NCI-H1417 treated with DMSO at 0.1 percent for 48 hours (cell line): ENCODE data around the gene SLC10A7.

Source experiments
- DNase-seq: peaks from one replicate; lab custom pipeline; 2025; lab: John Stamatoyannopoulos, UW

Gene SLC10A7

DNA sequence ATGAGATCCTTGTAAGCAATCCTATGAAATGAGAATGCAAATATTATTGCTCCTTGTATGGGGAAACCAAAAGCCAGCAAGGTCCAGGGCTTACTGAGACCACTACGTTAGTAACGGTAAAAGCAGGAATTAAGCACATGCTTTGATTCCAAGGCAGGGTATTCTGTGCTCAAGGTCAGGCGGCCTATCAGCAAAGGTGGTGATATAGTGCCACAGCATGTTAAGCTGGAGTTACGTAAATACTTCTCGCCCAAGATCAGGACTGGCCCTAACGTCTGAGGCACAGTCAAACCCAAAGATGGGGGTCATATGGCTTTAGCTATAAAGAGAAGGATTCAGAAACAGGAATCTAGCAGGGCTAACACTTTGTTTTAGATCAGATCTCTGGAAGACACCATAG, 27.6 kb downstream of the SLC10A7 start:
- DNase-seq = no peak

DNA sequence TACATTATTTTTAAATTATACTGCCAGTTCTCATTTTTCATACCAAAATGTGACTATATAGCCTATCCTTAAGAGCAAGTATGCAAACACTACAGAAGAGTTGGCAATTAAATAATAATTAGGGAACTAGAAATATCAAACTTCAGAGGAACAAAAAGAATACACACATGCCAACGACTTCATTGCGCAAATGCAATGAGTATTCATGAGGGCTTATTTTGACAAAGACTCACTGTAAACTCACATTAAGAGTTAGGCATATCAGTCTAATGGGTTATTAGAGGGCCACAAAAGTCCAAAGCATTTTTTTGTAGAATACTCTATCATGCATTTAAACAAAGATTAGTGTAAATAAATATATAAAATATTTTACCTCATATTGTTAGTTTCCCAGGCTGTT, 31.6 kb downstream of the SLC10A7 start:
- no peak for DNase-seq

DNA sequence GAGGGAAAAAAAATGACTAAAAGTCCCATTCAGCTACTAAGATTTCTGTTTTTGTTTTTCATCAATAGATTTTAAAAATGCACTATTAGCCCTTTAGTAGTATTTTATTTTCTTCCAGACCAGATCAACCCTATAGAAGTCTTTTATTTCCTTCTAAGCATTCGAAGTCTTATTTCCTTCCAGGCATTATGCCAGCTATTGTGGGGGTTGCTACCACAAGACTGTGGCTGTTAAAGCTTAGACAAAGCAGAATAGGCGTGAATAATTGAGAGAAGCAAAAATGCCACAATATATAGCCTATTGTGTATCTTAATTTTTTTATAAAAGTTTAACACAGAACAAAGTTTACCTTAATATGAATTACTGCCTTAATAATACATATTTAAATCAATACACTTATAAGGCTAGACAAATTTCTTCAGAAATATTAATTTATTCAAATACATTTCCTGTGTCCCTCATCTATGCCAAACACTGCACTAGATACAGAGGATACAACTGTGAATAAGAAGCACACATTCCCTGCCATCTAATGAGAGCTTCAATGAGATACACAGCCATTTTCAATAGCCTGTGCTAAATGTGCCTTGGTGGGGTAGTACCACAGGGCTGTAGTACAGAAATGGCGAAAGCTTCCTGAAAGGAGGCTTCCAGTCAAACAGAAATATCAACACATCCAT, 33.1 kb downstream of the SLC10A7 start:
- DNase-seq = no peak

DNA sequence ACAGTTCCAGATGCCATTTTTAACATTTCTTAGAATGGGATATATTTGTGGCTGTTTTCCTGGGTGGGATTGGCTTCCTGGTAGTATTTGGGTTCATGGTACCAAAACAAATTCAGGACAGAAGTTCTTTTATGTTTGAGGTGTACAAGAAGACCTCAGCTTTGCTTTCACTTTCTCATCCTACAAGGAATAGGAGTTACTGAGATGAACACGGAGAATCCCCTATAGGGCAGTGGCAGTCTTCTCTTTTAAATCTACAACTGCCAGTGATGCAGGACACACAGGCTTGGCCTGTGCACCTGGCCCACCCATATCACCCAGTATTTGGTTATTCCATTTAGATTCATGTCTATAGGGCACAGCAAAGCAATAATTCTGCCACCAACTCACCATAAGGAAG, 35.2 kb downstream of the SLC10A7 start:
- no peak for DNase-seq

DNA sequence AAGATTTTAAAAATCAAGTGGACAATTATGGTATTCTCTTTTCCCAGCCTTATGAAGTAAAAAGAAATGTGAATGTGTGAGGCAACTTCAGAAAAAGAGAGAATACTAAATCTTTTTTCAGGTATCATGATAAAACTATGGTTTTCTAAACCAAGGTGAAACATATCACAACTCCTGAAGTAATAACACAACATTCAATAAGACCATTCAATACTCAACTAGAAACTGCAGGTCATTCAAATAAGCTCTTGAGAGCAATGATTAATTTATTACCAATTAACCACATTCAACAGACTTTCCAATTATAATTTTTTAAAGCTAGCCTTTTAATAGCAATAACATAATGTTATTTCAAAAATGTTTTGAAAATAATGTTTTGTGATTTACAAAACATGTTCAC, 35.8 kb downstream of the SLC10A7 start:
- DNase-seq = no peak

DNA sequence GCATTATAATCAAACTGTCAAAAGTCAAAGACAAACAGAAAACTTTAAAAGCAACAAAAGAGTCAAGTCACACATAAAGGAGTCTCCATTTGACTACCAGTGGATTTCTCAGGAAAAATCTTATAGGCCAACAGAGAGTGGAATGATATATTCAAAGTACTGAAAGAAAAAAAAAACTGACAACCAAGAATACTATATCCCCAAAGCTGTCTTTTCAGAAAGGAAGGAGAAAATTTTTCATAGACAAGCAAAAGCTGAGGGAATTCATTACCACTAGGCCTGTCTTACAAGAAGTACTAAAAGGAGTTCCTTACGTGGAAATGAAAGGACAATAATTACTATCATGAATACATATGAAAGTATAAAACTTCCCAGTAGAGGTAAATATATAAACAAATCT, 39.0 kb downstream of the SLC10A7 start:
- no peak for DNase-seq

DNA sequence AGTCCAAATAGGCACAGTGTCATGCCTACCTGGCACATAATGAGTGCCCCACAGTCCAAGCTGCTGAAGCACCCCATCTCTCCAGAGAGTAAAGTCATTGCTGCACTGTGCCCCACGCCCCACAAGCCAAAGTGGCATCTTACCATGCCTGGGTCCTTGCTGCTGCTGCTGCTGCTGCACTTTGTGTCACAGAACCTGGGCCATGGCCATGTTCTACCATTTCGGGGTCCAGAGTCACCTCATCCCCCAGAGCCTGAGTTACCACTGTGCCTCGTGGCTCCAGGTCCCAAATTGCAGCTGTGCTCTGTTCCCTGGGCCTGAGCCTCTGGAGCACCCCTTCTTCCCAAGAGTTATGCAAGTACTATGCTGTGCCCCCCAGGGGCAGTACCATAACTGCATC, 40.5 kb downstream of the SLC10A7 start:
- no peak for DNase-seq

DNA sequence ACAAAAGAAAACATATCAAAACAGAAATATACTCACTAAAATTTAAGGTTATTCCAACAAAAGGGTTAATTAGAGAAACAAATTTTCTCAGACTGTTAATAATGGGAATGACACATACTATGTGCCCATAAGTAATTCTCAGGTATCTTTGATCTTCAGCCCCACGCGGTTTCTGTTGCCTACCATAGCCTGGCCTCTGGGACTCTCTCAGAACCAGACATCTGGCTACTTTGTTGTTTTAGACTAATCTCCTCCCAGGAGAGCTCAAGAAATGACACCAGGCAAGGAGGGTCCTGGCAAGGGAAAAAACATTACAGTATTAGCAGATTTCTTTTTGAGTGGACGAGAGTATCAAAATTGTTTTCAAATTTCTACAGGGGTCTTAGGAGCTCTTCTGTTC, 43.7 kb downstream of the SLC10A7 start:
- no peak for DNase-seq

DNA sequence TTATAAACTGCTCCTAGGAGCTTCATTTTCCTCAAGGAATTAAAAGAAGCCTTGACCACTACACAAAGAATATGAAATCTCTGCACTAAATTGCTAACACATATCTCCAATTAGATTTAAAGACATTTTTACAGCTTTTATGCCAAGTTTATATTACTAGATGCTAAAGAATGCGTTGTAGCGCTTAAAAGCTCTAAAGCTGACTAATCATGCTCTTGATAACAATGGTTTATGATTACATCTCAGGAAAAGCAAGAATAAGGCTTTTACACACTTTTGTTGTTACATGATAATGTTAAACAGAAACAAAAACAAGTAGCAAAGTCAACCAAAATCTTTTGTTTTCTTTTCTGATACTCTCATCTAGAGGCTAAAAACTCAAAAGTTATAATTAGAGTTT, 44.7 kb downstream of the SLC10A7 start:
- DNase-seq = no peak

DNA sequence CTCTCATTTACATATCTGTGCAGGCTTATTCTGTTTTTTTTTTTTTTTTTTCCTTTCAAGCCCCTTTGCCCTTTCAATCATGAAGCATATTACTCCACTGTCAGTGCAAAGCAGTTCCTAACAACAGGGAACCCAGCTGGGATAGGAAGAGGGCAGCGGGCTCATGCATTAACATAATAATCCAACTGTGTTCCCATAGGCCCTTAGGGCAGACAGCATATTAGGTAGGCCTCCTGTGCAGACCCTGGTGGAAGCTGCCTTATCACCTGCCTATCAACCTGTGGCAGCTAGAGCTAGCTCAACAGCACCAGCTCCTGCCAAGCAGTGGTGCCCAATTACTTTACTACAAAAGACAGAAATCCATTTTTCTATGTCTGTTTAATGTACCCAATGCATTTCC, 49.3 kb downstream of the SLC10A7 start:
- DNase-seq = peak; percentile 36

DNA sequence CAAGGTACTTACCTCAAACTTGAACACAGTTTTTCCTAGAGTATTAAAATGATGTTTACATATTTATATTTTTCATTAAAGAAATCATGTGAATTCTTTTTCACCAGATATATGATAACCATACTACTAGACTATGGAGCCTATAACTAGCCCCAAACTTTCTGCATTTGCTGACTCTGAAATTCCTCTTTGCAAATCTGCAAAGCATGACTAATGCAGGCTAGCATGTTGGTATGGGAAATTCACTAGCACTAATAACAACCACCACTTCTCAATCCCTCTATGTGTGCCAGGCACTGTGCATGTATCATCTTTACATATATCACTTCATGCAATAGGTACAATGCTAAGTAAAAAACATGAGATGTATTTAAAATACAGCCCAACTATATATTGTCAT, 51.1 kb downstream of the SLC10A7 start:
- DNase-seq = no peak

DNA sequence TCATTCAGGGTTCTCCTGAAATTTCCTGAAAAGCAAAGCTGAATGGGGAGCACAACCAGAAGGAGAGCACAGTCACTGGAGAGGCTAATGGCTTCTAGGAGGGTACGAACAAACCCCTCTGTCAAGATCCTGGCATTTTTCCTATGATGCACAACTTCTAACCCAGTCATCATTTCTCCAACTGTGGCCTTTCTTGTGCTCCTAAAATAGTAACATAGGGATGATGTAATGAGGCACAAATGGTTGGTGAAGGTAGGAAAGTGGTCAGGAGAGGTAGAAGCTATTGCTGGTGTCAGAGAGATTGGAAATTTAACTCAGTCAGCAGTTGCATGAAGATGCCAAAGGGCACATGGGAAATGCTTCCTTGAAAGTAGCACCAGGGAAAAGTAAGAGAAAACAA, 52.7 kb downstream of the SLC10A7 start:
- no peak for DNase-seq

DNA sequence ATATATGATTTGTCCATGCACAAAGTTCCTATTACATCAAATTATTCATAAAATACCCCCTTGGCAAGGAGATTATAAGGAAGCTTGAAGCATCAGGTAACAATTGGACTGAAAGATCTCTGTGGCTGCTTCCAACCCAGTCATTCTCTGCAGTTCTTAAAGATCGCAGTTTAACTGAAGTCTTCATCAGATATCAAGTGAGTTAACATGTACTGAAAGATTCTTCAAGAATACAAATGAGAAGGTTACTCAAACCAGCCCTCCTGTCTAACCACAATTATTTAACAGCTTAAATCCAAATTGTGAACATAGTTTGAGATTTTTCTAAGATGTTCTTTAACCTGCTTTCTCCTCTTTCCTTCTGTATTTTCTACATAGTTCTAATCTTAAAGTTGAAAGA, 56.1 kb downstream of the SLC10A7 start:
- no peak for DNase-seq

DNA sequence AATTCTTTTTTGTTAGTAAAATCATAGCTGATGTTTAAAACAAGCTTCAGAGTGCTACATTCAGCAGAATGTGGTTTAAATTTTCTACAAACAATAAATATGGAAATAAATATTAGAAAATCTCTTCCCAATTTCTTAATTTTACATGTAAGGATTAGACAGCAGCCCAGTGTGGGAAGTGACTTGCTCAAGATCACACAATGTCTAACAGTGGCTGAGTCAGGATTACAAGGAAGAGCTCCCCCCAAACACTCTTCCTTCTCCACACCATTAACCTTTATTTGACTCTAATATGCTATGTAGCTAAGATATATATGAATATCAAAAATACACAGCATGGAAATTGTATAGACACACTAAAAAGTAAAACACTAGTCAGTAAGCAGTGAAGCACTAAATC, 59.5 kb downstream of the SLC10A7 start:
- no peak for DNase-seq

DNA sequence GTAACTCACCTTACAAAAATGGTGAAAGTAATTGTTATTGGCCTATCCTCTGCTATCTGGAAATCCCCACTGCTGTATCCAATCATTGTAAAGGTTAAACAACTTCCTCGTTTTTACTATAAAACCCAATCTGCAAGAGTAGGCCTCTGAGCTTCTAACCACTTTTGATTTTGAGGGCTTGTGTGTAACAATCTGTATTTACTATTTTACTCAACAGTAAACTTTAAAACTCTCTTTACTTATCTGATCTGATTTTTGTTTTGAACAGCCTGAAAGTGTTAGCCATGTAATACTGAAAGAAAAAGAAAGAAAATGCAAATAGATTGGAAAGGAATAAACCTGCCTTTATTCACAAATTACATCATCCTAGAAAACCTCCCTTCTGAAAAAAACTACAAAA, 63.1 kb downstream of the SLC10A7 start:
- DNase-seq = no peak

DNA sequence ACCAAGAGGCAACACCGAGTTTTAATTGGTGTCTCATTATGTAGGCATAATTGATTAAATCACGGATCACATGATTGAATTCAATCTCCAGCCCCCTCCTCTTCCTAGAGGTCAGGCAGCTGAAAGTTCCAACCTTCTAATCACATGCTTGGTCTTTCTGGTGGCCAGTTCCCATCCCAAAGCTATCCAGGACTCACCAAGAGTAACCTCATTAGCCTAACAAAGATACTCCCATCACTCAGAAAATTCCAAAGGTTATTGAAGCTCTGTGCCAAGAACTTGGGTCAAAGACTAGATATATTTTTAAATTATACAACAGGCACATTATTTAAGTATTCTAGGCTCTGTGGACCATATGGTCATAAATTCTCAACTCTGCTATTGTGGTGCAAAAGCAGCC, 65.1 kb downstream of the SLC10A7 start:
- no peak for DNase-seq

DNA sequence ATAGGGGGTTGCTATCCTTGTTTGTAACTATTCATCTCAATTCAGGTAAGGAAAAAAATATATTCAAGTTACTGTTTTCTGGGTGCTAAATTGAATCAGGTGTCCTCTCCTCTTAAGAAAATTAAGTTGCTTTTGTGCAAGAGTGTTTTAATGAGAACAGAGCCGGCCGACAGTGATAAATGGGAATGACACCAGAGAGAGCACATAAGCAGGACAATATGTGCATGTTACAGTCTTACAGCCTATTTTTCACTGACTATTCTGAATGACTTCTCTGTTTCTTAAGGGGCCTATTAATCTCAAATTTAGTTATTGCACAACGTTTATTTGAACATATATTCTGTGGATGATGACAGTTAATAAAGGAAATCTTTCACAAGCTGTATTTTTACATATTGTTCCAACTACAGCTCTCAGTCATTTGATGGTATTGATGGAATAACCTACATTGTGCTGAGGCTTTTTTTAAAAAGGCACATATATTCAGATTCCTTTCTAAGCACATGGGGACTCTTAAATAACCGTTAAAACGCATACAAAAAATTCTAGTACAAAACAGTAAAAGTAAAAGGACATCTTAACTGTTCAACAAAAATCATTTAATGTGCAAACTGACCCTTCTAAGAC, 68.4 kb downstream of the SLC10A7 start:
- DNase-seq = no peak

DNA sequence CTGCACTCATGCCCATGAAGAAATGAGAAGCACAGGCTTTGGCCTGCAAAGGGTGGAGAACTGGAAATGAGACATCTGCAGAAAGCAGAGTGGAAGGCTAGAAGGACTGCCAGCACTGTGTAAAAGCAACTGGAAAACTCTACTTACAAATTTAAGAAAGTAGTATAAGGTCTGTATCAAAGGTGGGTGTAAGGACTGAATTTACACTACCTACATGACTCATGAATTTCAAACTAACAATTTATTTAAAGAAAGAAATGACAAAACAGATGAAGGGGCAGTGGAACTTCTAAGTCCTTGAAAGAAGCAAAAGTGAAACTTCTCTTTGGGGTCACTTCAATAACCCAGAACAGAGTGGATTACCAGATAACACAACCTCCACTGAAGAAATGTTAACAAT, 71.2 kb downstream of the SLC10A7 start:
- no peak for DNase-seq

DNA sequence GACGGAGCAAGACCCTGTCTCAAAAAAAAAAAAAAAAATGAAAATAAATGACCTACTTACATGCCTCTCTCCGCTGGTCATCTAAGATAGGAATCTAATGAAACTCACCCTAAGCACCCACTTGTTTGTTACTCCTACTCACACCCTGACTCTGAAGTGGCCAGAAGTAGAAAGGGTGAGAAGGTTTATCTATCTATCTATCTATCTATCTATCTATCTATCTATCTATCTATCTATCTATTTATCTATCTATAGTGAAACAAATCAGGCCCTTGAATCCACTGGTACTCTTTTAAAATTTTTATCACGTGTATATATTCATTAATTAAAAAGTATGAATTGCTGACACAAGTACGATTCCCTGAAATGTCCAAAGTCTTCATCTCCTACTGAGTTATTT, 75.2 kb downstream of the SLC10A7 start:
- no peak for DNase-seq

DNA sequence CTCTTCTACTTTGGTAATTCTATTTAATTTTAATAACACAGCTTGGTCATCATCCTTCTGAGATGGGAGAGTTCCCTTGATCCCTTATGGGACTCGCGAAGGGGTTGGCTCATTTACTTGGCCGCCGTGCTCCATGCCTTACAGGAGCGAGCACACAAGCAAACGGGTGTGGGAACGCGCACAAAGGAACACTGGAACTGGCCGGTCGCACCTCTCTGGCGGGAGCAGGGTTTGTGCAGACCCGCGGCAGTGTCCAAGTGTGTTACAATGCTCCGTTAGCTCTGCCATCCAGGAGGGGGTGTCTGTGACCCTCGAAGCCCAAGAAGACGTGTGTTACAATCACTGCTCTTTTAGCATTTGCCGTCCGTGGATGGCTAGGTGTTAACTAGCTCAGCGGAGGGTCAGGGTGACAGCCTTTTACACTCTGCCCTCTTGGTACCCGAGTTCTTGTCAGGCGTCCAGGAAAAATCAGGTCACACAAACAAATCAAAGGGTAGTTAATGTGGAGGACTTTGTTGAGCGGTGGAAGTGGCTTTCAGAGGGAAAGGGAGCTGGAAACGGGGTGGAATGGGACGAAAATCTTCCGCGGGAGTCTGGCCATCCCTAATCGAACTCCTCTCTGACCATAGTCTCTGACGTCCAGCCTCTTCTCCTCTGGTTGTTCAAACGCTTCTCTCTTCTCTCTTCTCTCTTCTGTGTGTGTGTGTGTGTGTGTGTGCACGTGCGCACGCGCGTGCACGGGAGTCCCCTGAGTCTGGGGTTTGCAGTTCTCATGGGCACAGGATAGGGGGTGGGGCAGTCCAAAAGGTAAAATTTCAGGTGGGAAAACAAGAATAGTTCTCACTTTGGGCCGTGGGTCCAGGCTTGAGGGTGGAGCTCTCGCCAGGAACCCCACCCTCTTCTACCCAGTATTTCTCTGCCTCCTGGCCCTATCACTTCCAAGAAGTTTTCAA, 76.3 kb downstream of the SLC10A7 start:
- no peak for DNase-seq

DNA sequence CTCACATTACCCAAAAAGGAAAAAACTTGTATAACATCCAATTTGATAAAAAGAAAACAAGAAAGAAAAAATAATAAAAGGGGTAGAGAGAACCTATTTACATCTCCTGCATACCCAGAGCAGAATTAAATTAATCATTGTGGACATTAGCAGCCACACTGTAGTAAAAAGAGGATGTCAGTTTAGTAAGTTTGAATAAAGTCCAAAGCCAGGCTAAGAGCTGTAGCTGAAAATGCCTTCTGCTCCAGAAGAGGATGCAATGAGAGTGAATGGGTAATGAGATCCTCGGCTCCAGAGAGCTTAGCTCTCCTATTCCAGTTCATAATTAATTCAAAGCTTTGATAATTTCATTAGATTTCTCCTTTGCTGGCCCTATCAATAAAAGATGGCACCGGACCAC, 78.2 kb downstream of the SLC10A7 start:
- no peak for DNase-seq

DNA sequence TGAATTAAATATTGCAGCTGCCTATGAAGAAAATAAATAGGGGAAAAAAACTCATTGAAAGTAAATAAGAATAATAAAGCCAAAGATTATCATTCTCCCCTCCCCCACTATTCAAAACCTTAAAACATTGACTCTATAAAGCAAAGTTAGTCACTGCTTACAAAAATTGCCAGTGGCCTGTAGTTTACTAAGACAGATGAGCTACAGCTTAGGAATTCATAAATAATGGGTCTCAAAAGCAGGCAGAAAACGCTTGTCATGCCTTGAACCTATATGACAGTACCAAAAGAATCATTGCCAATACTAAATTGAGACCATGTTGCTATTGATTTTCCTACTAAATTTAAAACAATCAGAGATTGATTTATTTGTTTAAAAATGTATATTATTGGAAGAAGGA, 78.9 kb downstream of the SLC10A7 start:
- no peak for DNase-seq

DNA sequence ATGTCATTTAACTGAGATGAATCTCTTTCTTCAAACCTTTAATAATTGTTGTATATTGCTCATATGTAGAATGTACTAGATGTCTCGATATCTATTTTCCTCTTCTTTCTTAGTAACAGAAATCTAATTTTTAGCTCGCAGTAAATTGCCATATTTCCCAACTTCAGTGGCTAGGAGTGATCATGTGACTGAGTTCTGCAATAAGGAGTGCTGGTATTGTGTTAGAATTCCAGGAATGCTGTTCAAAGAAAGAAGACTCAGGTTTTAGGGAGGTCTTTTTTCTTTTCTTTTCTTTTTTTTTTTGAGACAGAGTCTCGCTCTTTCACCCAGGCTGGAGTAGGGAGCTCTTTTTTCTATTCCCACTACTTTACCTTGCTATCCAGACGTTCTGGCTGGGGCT, 81.7 kb downstream of the SLC10A7 start:
- DNase-seq = no peak
